GM18502 (cell line): ENCODE data around the gene FES.
"Not testable (repeated sequence)": the region's sequence is repeated elsewhere in the genome, so short reads cannot be mapped to it uniquely, and the experiment has no call there.

Experiments
- ATAC-seq: cut with Tn5 transposase; IDR thresholded peaks from one replicate; pipeline ENCODE4 v1.9.1; 2021; ENCODE audit warnings: mild to moderate bottlenecking; ENCODE audit not compliant: unreplicated experiment, poor library complexity

The FES gene

DNA sequence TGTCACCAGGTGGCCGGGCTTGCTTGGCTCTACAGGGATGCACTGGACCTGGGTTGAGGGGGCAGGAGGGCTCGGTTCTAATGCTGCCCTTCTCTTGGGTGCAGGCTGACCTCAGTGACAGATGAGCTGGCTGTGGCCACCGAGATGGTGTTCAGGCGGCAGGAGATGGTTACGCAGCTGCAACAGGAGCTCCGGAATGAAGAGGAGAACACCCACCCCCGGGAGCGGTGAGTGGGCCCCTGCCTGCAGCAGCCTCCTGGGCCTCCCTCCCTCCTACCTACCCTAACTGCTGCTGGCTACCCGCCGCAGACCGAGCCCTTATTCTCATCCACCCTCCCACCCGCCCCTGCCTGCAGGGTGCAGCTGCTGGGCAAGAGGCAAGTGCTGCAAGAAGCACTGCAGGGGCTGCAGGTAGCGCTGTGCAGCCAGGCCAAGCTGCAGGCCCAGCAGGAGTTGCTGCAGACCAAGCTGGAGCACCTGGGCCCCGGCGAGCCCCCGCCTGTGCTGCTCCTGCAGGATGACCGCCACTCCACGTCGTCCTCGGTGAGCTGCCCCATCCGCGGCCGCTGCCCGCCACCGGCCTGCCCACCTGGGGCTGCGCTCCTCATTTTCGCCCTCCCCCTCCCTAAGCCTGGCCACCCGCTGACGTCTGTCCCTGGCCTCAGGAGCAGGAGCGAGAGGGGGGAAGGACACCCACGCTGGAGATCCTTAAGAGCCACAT is 5.6 kb downstream of the FES start:
- ATAC-seq: no peak

DNA sequence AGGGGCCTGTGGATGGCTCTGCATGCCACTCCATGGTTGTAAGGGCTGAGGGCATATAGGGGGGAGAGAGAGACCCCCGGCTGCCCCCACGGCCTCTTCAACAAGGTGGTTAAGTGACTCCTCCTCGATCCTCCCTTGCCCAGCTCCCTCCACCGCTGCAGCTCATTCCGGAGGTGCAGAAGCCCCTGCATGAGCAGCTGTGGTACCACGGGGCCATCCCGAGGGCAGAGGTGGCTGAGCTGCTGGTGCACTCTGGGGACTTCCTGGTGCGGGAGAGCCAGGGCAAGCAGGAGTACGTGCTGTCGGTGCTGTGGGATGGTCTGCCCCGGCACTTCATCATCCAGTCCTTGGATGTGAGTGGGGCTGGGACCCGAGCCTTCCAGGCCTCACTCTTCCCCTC is 6.5 kb downstream of the FES start:
- no peak for ATAC-seq

DNA sequence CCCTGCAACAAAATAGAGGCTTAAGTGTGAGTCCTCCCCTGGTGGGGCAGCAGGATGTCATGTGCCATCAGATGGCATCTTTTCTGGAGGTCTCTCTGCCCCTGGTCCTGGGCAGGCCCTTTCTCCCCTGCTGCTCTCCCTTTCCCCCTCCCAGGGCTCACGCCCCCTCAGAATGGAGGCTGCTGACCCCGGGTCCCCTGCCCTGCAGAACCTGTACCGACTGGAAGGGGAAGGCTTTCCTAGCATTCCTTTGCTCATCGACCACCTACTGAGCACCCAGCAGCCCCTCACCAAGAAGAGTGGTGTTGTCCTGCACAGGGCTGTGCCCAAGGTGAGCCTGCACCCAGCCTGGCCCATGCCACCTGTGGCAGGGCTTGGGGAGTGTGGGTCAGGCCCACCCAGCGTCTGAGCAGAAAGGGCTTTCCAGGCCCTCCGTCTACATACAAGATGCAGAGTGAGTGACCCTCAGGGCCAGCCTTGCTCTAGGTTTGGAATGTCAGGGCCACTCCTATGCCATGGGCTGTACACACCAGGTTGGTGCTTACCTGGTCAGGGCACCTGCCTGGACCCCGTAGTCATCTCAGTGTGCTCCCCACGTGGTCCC is 7.1 kb downstream of the FES start:
- no peak for ATAC-seq

DNA sequence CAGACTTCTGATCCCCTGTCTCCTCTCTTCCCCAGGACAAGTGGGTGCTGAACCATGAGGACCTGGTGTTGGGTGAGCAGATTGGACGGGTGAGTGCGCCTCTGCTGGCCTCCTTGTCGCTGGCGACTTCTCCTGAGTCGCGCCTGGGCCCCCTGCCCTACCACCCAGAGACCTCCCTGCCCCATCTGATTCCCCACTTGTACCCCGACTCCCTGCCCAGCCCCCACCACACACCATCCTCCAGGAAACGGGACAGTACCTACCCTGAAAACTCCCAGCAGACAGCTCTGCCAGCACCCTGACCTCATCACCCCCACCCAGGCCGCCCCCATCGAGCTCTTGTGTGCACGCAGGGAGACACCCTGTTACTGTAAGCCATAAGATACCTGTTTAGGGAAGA is 7.7 kb downstream of the FES start:
- ATAC-seq: no peak

DNA sequence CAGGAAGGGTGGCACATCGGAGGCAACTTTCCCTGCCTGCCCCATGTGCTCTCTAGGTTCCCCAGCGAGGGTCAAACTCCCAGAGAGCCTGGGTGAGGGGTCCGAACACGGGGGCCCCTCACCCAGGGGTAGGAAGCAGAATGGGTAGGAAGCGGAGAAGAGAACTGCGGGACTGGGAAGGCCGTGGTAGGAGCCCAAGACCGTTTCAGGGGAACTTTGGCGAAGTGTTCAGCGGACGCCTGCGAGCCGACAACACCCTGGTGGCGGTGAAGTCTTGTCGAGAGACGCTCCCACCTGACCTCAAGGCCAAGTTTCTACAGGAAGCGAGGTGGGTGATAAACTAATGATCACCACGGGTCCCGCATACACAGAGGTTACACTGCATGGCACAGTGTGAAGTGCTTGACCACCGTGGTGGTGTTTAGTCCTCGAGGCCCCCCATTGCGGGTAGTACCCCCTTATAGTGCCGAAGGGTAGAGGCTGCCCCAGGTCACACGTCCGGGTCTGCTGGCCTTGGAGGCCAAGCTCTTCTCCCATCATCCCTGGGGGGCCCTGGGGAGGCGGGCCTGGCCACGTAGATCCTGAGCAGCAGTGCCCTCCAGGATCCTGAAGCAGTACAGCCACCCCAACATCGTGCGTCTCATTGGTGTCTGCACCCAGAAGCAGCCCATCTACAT is 8.3 kb downstream of the FES start:
- no peak for ATAC-seq

DNA sequence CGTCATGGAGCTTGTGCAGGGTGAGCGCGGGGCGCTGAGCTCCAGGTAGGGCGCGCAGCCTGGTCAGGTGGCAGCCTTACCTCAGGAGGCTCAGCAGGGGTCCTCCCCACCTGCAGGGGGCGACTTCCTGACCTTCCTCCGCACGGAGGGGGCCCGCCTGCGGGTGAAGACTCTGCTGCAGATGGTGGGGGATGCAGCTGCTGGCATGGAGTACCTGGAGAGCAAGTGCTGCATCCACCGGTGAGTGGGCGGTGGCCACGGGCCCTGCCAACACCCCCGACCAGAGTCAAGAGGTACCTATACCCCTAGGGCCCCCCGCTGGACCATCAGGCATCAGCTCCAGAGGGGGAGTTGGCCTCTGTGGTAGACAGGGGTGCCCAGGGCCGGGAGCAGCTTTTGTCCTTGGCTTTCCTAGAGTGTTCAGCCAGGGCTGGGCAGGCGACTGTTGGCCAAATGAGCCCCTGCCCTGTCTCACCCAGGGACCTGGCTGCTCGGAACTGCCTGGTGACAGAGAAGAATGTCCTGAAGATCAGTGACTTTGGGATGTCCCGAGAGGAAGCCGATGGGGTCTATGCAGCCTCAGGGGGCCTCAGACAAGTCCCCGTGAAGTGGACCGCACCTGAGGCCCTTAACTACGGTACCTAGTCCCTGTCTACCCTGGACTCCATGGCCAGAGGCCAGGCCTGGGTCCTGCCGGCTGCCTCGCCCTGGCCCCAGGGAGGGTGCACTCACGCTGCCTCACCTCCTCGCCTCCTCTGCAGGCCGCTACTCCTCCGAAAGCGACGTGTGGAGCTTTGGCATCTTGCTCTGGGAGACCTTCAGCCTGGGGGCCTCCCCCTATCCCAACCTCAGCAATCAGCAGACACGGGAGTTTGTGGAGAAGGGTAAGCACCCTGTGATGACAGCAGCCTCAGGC is 9.1 kb downstream of the FES start:
- no peak for ATAC-seq

DNA sequence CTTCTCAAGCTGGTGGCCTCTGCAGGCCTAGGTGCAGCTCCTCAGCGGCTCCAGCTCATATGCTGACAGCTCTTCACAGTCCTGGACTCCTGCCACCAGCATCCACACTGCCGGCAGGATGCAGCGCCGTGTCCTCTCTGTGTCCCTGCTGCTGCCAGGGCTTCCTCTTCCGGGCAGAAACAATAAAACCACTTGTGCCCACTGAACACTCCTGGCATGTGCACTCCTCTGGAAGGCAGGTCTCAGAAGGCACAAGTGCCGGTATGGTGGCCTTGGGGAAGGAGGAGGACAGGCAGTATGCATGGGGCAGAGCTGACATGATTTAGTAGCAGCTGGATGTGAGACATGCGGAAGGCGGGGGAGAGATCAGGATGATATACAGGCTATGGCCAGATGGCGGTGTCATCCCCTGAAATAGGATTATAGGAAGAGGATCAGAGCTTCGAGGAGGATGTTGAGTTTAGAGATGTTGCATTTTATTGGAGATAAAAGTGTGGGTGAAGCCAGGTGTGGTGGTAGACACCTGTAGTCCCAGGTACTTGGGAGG is 11.3 kb downstream of the FES start:
- ATAC-seq: no peak

DNA sequence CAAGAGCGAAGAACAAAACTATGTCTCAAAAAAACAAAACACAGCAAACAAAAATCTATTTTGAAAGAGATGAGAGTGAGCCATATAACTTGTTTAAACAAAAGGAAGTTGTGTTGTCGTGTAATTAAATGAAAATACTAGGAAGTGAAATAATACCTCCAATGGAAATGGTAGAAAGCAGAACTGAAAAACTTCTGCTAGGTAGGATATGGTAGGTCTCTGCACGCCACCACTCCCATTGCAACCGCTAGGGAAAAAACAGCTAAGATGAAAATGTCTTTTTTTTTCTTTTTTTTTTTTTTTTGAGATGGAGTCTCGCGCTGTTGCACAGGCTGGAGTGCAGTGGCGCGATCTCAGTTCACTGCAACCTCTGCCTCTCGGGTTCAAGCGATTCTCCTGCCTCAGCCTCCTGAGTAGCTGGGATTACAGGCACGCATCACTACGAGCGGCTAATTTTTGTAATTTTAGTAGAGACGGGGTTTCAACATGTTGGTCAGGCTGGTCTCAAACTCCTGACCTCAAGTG is 12.9 kb downstream of the FES start:
- not testable (repeated sequence) for ATAC-seq

DNA sequence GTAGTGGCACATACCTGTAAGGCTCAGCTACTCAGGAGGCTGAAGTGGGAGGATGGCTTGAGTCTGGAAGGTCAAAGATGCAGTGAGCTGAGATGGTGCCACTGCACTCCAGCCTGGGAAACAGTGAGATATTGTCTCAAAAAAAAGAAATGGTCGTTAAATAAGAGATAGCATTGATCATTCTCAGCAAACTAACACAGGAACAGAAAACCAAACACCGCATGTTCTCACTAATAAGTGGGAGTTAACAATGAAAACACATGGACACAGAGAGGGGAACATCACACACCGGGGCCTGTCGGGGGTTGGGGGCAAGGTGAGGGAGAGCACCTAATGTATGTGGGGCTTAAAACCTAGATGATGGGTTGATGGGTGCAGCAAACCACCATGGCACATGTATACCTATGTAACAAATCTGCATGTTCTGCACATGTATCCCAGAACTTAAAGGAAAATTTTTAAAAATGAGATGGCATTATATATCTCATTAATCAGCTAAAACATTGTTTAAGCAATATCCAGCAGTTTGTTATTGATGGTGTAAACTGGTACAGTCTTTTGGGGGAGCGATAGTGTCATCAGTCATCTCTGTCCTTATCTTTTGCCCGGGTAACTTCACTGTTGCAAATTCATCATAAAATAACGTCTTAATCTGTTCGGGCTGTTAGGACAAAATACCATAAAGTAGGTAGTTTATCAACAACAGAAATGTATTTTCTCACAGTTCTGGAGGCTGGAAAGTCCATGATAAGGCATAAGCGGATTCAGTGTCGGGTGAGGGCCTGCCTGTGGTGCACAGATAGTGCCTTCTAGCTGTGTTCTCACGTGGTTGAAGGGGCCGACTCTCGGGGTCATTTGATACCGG is 17.1 kb downstream of the FES start:
- no peak for ATAC-seq

DNA sequence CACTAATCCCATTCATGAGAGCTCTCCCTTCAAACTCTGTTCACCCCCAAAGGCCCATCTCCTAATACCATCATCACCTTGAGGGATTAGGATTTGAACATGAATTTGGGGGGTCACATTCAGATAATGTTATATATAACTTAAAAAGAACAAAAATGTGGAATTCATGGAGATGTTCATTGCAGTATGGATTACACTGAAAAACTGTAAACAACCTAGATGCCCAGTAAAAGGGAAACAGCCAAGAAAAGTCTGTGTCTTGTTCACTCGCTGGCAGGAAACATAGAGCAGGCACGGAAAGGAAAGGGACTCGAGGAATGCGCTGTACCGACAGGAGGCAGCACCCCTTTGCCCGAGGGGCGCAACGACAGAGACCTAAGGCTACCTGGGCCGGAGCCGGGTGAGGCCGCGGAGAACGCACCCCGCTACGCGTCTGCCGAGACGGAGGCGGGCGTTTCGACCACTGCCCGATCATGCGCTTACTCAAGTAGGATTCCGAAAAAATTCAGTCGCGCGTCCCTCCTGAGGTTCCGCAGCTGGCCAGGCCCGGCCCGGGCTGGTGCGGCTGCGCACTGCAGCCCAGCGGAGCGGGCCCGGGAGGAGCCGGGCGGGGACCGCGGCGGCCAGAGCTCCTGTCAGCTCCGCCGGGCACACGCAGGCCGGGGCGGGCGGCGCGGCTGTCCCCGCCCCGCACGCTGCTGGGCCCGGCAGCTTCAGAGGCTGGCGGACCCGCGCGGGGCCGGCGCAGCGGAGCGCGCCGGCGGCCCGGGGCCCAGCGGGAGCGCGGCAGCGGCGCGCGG is 17.9 kb downstream of the FES start:
- ATAC-seq: peak; percentile 70

DNA sequence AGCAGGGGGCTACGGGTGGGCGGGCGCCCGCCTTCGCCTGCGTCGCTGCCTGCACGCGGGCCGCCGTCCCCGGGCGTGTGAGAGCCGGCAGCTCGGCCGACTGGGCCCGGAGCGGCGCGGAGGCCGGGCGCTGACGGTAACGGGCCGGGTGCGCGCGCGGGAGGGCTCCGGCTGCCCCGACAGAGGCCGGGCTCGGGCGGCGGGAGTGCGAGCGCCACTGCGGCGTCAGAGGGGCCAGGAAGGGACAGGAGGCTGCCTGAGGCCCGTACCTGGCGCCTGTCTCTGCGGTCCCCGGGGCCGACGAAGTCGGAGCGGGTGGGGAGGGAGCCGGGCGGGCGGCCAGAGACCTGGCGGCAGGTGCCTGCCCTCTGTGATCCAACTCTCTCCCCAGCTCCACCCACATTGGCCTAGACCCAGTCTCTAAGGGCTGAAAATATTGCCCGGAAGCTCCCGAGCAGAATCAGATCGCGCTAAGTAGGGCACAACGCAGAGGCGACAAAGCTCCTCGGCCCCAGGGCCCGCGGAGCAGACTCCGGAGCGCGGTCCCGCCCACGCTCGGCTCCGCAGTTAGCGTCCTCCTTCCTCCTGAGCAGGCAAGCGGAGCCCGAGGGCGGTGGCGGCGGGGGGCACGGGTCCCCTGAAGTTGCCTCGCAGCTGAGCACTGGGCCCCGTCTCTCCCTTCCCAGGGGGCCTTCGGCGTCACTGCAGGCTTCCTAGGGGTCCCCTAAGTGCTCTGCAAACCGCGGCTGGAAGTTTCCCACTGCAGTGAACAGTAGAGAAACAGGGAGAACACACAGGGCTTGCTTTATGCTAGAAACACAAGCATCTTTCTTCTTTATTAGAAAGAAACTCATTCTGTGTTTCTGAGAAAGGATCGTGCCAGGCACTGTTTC is 18.8 kb downstream of the FES start, which contains the start of gene MAN2A2:
MAN2A2 (plus strand) TSS at position 463 of the 893 bp plus-strand sequence. CDS start 906 bp downstream, outside the sequence.
- ATAC-seq: peak; percentile 58

DNA sequence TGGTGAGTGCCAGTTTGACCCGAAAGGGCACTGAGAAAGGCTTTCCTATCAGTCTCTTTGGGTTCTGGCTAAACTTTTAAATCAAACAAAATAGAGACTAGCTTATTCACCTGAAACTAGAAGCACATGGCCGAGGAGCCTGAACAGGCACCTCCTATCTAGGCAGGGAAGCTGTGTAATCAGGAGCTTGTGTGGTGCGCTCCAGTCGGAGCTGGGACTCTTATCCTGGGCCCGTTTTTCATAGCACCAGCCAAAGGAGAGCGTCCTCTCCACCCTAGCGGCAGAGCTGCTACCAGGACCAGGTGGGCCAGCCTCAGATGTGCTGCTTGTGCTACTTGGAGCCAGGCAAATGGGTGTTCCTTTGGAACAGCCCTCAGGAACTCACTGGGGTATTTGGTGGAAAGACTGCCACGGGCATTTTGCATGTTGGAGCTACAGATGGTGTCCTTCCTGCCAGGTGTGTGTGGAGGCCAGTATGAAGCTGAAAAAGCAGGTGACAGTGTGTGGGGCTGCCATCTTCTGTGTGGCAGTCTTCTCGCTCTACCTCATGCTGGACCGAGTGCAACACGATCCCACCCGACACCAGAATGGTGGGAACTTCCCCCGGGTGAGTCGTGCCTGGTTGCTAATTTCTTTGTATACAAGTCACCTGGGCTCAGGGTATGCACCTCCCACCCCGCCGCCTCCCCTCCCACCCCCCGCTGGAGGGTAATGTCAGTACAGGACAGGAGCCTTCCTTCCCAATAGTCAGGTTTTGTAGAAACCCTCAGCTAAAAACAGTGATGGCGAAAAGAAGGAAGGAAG is 19.6 kb downstream of the FES start:
- ATAC-seq: no peak

DNA sequence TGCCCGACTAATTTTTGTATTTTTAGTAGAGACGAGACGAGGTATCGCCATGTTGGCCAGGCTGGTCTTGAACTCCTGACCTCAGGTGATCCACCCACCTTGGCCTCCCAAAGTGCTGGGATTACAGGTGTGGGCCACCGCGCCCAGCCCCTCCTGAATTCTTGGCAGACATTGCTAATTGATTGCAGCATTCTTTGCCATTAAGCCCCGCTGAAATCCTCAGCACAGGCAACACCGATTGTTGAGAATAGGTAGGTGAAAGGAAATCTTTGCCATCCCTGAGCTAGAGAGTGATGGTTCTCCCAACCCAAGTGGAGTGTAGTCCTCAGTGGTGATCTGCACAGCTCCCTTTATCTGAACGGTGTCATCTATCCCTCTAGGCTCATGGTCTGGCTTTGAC is 20.4 kb downstream of the FES start:
- no peak for ATAC-seq

DNA sequence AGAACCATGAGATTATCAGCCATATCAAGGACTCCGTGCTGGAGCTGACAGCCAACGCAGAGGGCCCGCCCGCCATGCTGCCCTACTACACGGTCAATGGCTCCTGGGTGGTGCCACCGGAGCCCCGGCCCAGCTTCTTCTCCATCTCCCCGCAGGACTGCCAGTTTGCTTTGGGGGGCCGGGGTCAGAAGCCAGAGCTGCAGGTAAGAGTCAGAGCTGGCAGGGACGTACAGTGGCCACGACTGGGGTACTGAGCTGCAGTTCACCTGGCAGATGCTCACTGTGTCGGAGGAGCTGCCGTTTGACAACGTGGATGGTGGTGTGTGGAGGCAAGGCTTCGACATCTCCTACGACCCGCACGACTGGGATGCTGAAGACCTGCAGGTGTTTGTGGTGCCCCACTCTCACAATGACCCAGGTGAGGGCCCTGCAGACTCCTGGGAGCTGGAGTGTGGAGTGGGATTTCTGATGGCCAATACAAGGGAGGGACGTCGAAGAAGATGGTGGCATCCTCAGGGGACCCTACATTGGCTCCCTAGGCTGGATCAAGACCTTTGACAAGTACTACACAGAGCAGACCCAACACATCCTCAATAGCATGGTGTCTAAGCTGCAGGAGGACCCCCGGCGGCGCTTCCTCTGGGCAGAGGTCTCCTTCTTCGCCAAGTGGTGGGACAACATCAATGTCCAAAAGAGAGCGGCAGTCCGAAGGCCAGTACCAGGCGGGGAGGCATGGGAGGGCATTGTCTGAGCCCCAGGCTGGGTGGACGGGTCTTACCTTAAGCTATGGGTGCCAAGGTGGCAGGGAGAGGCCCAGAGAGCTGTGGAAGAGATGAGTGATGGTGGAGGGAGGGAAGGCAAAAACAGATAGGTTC is 21.2 kb downstream of the FES start:
- ATAC-seq: no peak

DNA sequence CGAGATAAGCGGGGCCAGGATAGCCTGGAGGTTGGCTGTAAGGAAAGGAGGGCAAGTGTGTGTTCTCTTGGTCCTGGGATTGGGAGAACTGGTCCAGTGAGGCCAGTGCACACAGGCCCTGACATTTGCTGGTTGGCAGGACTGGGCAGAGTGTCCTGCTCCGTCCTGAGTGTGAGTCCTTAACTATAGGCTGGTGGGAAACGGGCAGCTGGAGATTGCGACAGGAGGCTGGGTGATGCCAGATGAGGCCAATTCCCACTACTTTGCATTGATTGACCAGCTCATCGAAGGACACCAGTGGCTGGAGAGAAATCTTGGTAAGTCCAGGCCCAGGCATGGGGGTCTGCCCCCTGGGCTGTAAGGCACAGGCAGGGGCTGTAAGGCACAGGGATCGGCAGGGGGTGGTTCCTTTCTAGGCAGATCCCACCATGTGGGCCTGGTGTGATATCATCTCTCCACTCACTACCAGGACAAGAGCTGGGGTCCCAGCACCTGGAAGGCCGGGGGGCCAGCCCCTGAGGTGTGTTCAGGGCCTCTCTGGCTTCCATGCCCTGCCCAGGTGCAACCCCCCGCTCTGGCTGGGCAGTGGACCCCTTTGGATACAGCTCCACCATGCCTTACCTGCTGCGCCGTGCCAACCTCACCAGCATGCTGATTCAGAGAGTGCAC is 22.0 kb downstream of the FES start:
- no peak for ATAC-seq
